HG02798 (cell line): ENCODE data around the gene TARS2.

Source experiments
- ATAC-seq: cut with Tn5 transposase; IDR thresholded peaks from one replicate; pipeline ENCODE4 v1.9.1; 2021; ENCODE audit warnings: mild to moderate bottlenecking; ENCODE audit not compliant: unreplicated experiment, poor library complexity

Gene TARS2

GRCh38 chr1:150553392-150554085 lies 66.3 kb downstream of the TARS2 start:
- ATAC-seq, result no peak

- no peak for ATAC-seq
Observed at GRCh38 chr1:150554086-150554452, 66.8 kb downstream of the TARS2 start.

GRCh38 chr1:150555198-150555970 lies 68.2 kb downstream of the TARS2 start:
- ATAC-seq, result no peak

- ATAC-seq, result no peak
Observed at GRCh38 chr1:150555971-150556865, 69.0 kb downstream of the TARS2 start.

- no peak for ATAC-seq
Observed at GRCh38 chr1:150557065-150557600, 69.9 kb downstream of the TARS2 start.
